Gastrocnemius medialis (tissue), 4 donors: ENCODE measurements around the gene DTD1. TPM values are rescaled to one million over a fixed set of nuclear protein-coding genes. Genes with fewer than 3 reads are reported as not detected.

Experiments
- ATAC-seq, 2 donors: fragments of 150-250 bp; one replicate each; pipeline ENCODE4 v1.9.1; 2016
- DNase-seq, 2 donors: peaks; one replicate each; pipeline ENCODE4 v3.0.0-alpha.2; 2019
- H3K27ac ChIP-seq, 4 donors: fragments of 200-600 bp; sonication (generic); 1 replicate in 1 of 4; 2 replicates in 3 of 4; pipeline ENCODE4 v1.5.1; 2016 to 2018; ENCODE audit warnings: mild to moderate bottlenecking in 2 of 4, moderate library complexity in 1 of 4
- H3K27me3 ChIP-seq, 3 donors: fragments of 200-600 bp; sonication (generic) in 2 of 3; 1 replicate in 1 of 3; 2 replicates in 2 of 3; pipeline versions ENCODE4 v1.5.1 to v1.6.0; 2016 to 2019; ENCODE audit warnings: mild to moderate bottlenecking in 1 of 3, moderate library complexity in 1 of 3
- H3K36me3 ChIP-seq, 2 donors: fragments of 200-600 bp; sonication (generic) in 1 of 2; one replicate each; pipeline ENCODE4 v1.5.1; 2017 to 2018
- H3K4me1 ChIP-seq, 2 donors: fragments of 200-600 bp; sonication (generic) in 1 of 2; one replicate each; pipeline ENCODE4 v1.5.1; 2016 to 2017; ENCODE audit warnings: mild to moderate bottlenecking in 2 of 2
- H3K4me3 ChIP-seq, 4 donors: fragments of 200-600 bp; sonication (generic) in 3 of 4; 1 replicate in 1 of 4; 2 replicates in 3 of 4; pipeline ENCODE4 v1.5.1; 2016 to 2019; ENCODE audit warnings: mild to moderate bottlenecking in 2 of 4
- H3K9me3 ChIP-seq, 3 donors: fragments of 200-600 bp; sonication (generic) in 2 of 3; 1 replicate in 1 of 3; 2 replicates in 2 of 3; pipeline ENCODE4 v1.5.1; 2016 to 2019
- POLR2A ChIP-seq, 2 donors: fragments of 450-650 bp; IDR thresholded peaks; one replicate each; pipeline ENCODE4 v1.6.1; 2017; ENCODE audit warnings: antibody characterized with exemption in 2 of 2, mild to moderate bottlenecking in 2 of 2, moderate library complexity in 2 of 2
- in situ Hi-C, 4 donors: fragments of 200-750 bp; cut with MboI; loops; one replicate each; pipeline versions ENCODE4 v1.15.0 to v1.8.0; 2017; ENCODE audit warnings: low sequenced_read_pairs in 4 of 4
- intact Hi-C: fragments of 100-400 bp; cut with DNase I; formaldehyde crosslinking; loops from one replicate; pipeline ENCODE4 v1.15.1; 2023; ENCODE audit warnings: low total_unique reads
- total RNA-seq, 4 donors: library from RNA; depleted of rRNA; stranded (reverse); fragments of >200 nt; gene quantifications; one replicate each; pipeline versions ENCODE4 v1.1.0 to v1.2.3, GENCODE V29; 2016
- TF ChIP-seq, protein P1 (sequence below), 5 experiments: fragments of 450-650 bp in 3 of 5; fragments of 200-600 bp in 2 of 5; sonication (generic) in 2 of 5; IDR thresholded peaks in 4 of 5; conservative IDR thresholded peaks in 1 of 5; 1 replicate in 4 of 5; 2 replicates in 1 of 5; pipeline ENCODE4 v1.5.1; 2016 to 2019; ENCODE audit warnings: antibody characterized with exemption in 5 of 5, mild to moderate bottlenecking in 3 of 5, moderate library complexity in 3 of 5

The DTD1 gene
- total RNA-seq, 4 donors from 2014 or later, result 18.0 to 33.0 (median 26.5) TPM

DNA sequence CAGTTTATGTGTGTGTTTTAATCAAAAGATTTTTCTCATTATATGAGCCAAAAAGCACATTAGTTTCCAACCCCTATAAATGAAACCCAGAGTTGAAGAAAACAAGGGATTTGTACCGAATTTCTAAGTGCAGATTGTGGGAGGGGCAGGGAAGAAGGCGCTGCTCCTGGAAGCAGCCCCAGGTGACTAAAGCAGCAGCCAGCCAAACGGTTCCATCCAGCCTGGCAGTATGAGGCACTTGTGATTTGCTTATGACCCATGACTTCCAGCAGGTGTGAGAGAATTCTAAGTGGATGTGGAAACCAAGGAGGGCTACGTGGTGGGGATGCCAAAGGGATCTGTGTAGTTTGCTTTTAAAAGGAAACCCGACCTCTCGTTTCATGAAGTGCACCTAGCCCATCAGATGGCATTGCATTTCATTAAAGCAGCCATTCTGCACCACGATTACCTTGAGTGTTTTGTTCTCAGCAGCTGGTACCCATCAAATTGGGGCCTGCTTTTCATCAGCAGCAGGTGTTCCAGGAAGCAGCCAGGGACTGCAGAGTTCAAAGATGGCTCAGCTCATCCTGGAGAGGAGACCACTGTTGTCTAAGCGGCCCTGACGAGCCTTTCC is 79.1 kb downstream of the DTD1 start:
- no peaks in the 10 kb centered on the region for H3K36me3 ChIP-seq
- ATAC-seq, result no peak
- H3K27ac ChIP-seq, result no peak overlapping the region
- DNase-seq, result no peak
- no peaks in the 10 kb centered on the region for H3K27me3 ChIP-seq
- no peaks in the 10 kb centered on the region for H3K4me1 ChIP-seq
- intact Hi-C loops, result no loop called here
- no peaks in the 10 kb centered on the region for H3K9me3 ChIP-seq
- in situ Hi-C loops, result no loop called here
- no peak overlapping the region for H3K4me3 ChIP-seq
- TF ChIP-seq POLR2A (IDR thresholded peaks at IDR 0.05), result no peak
- TF ChIP-seq, protein P1, sequence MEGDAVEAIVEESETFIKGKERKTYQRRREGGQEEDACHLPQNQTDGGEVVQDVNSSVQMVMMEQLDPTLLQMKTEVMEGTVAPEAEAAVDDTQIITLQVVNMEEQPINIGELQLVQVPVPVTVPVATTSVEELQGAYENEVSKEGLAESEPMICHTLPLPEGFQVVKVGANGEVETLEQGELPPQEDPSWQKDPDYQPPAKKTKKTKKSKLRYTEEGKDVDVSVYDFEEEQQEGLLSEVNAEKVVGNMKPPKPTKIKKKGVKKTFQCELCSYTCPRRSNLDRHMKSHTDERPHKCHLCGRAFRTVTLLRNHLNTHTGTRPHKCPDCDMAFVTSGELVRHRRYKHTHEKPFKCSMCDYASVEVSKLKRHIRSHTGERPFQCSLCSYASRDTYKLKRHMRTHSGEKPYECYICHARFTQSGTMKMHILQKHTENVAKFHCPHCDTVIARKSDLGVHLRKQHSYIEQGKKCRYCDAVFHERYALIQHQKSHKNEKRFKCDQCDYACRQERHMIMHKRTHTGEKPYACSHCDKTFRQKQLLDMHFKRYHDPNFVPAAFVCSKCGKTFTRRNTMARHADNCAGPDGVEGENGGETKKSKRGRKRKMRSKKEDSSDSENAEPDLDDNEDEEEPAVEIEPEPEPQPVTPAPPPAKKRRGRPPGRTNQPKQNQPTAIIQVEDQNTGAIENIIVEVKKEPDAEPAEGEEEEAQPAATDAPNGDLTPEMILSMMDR (IDR thresholded peaks at IDR 0.05 in 4 of 5, conservative IDR thresholded peaks at IDR 0.05 in 1 of 5), result no peak

DNA sequence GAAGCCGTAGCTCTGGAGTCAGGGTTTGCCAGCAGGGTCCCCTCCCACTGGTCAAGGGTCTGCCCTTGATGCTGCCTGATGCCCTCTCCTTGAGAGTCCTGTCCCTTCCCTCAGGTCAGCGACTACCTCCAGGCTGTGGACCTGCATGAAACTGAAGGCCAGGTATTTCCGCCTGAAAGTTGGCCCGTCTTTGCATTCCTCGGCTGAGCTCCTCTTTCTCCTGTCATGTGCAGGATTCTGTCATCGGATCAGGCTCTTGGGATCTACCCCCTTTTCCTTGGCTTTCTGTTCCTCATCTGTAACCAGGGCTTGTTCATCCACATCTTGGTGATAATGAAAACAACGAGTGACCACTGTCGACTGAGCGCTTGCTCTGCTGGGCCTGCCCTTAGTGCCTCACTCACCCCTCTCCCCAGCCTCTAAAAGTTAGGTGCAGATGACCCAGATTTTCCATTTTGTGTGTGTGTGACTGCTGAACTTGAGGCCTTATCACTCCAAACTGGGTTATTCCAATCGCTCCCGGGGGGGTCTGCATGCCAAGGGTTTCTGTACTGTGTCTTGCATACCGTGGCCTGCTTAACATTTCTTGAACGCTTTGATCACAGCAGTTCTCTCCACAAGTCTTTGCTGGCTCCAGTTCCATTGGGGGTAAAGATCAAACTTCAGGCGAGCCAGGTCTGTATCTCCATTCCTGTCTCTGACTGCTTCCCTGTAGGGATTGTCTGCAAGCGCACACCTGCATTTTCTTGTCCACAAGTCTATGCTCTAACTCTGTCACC is 81.6 kb downstream of the DTD1 start:
- in situ Hi-C loops, result no loop called here

DNA sequence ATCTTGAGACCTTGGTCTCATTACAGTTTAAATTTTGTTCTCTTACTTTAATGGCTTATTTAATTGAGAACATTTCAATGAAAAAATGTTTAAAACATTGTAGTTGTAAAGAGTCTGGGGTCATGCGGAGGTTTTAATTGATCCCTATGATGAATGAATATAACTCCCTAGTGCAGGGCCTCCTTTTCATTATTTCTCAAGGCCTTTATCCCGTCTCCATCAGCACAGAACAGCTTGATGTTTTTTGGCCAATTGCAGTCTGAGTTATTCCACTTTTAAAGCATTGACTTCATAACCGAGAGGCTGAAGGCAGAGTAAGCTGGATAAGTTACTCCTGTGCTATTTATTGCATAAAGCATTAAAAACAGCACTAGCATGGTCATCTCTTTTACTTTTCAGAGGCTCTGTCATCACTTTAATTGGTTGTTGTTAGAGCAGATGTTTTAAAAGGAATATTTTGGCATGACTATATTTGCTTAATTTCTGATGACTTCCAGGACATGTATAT is 83.4 kb downstream of the DTD1 start:
- no peak overlapping the region for H3K27ac ChIP-seq
- intact Hi-C loops, result no loop called here
- no peak overlapping the region for H3K4me3 ChIP-seq
- H3K4me1 ChIP-seq, result no peaks in the 10 kb centered on the region
- H3K9me3 ChIP-seq, result no peaks in the 10 kb centered on the region
- in situ Hi-C loops, result no loop called here
- DNase-seq, result no peak
- H3K27me3 ChIP-seq, result no peaks in the 10 kb centered on the region
- TF ChIP-seq, protein P1 (IDR thresholded peaks at IDR 0.05 in 4 of 5, conservative IDR thresholded peaks at IDR 0.05 in 1 of 5), result no peak
- H3K36me3 ChIP-seq, result no peaks in the 10 kb centered on the region
- no peak for ATAC-seq

More for the DNA sequence above, 81.6 kb downstream of the DTD1 start:
- Histone ChIP-seq H3K27me3 (no peaks in the 10 kb centered on the region), H3K36me3 (no peaks in the 10 kb centered on the region), H3K27ac (no peak overlapping the region), H3K9me3 (no peaks in the 10 kb centered on the region), H3K4me1 (no peaks in the 10 kb centered on the region), H3K4me3 (no peak overlapping the region)
- intact Hi-C loops, result no loop called here
- no peak for DNase-seq
- no peak for ATAC-seq
- TF ChIP-seq, protein P1 (IDR thresholded peaks at IDR 0.05 in 4 of 5, conservative IDR thresholded peaks at IDR 0.05 in 1 of 5), result no peak
- TF ChIP-seq POLR2A (IDR thresholded peaks at IDR 0.05), result no peak

DNA sequence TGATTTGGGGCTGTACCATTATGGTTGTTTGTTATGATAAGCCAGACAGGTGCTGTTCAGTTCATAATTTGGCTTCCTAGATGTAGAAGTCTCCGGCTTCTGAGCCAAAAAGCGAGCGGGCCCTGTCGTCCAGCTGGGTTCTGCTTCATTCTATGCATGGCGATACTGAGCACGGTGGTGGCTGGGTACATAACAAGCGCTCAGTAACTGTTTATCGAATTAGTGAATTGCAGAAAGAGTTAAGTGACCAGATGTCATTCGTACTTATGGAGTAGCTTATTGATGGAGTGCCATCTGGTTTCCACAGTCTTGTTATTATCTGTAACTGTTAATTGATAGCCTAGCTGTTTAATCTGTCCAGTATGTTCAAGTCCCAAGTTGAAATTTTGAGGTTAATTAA is 85.0 kb downstream of the DTD1 start:
- H3K4me3 ChIP-seq, result no peak overlapping the region
- DNase-seq, result no peak
- H3K9me3 ChIP-seq, result no peaks in the 10 kb centered on the region
- TF ChIP-seq POLR2A (IDR thresholded peaks at IDR 0.05), result no peak
- TF ChIP-seq, protein P1 (IDR thresholded peaks at IDR 0.05 in 4 of 5, conservative IDR thresholded peaks at IDR 0.05 in 1 of 5), result no peak
- no peaks in the 10 kb centered on the region for H3K4me1 ChIP-seq
- intact Hi-C loops (no loop called here), in situ Hi-C loops (no loop called here)
- no peaks in the 10 kb centered on the region for H3K36me3 ChIP-seq
- ATAC-seq, result no peak
- H3K27ac ChIP-seq, result no peak overlapping the region
- H3K27me3 ChIP-seq, result no peaks in the 10 kb centered on the region
